ENCODE data around the gene PSD. TPM values are rescaled to one million over a fixed set of nuclear protein-coding genes. Genes with fewer than 3 reads are reported as not detected.

The PSD gene
- total and polyA plus RNA-seq, 2 donors (not counting 3 experiments of a cell fraction or from before 2014, with no cell fraction given), result 0.10 to 0.40 TPM

- no peaks in the 10 kb centered on the region for H4K20me1 ChIP-seq (replicated peaks; ENCODE audit: control insufficient read depth, extremely low read depth, insufficient read depth, low read length)
- no peaks in the 10 kb centered on the region for H3K9me3 ChIP-seq (replicated peaks; ENCODE audit: control insufficient read depth, insufficient read depth, low read length)
- CTCF ChIA-PET, result no interaction called here
- no peak overlapping the region for H3K4me3 ChIP-seq (replicated peaks in 1 of 3; ENCODE audit: insufficient read depth in 1 of 3, low read depth in 1 of 3, low read length in 3 of 3)
- H3K36me3 ChIP-seq (ENCODE audit: control insufficient read depth in 2 of 2, extremely low read depth in 1 of 2, insufficient read depth in 2 of 2, low read length in 2 of 2), result no peaks in the 10 kb centered on the region
- intact Hi-C loops (cut with micrococcal nuclease) (no loop called here), dilution Hi-C loops (cut with MboI; ENCODE audit: extremely low pct_ligation_motif_present, low sequenced_read_pairs) (no loop called here)
- FAIRE-seq (no peak), DNase-seq (ENCODE audit: low read depth, low spot score) (no peak)
- H3K79me2 ChIP-seq (ENCODE audit: control insufficient read depth, insufficient read depth, low read length), result no peaks in the 10 kb centered on the region
- BruUV-seq (replicated peaks), result no TSS peak
- H2AFZ ChIP-seq (ENCODE audit: low read depth, low read length), result no peak overlapping the region
- no peak for TF ChIP-seq JUN (IDR thresholded peaks at IDR 0.05; ENCODE audit: borderline replicate concordance, insufficient read depth, insufficient read length, low read depth)
- TF ChIP-seq POLR2AphosphoS5 (IDR thresholded peaks at IDR 0.05; ENCODE audit: insufficient read depth, low read depth, low read length), result no peak
- no peak for TF ChIP-seq MAX (IDR thresholded peaks at IDR 0.05; ENCODE audit: insufficient read depth, insufficient read length)
- no peak for TF ChIP-seq MYC (IDR thresholded peaks at IDR 0.05; ENCODE audit: low read depth, low read length)
- TF ChIP-seq, protein P1, sequence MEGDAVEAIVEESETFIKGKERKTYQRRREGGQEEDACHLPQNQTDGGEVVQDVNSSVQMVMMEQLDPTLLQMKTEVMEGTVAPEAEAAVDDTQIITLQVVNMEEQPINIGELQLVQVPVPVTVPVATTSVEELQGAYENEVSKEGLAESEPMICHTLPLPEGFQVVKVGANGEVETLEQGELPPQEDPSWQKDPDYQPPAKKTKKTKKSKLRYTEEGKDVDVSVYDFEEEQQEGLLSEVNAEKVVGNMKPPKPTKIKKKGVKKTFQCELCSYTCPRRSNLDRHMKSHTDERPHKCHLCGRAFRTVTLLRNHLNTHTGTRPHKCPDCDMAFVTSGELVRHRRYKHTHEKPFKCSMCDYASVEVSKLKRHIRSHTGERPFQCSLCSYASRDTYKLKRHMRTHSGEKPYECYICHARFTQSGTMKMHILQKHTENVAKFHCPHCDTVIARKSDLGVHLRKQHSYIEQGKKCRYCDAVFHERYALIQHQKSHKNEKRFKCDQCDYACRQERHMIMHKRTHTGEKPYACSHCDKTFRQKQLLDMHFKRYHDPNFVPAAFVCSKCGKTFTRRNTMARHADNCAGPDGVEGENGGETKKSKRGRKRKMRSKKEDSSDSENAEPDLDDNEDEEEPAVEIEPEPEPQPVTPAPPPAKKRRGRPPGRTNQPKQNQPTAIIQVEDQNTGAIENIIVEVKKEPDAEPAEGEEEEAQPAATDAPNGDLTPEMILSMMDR (IDR thresholded peaks at IDR 0.05; ENCODE audit: extremely low read depth in 1 of 2, insufficient read depth in 1 of 2, low read depth in 1 of 2, low read length in 2 of 2), result no peak
- no peak for TF ChIP-seq EZH2 (IDR thresholded peaks at IDR 0.05; ENCODE audit: borderline replicate concordance, low read depth, low read length, severe bottlenecking)
- no peak for TF ChIP-seq FOS (IDR thresholded peaks at IDR 0.05; ENCODE audit: borderline replicate concordance, insufficient read depth, low read length)
- TF ChIP-seq POLR2A (IDR thresholded peaks at IDR 0.05; ENCODE audit: low read depth, low read length), result no peak
- TF ChIP-seq GATA2 (IDR thresholded peaks at IDR 0.05; ENCODE audit: insufficient read depth, insufficient read length, low read depth, low read length), result no peak
- no peaks in the 10 kb centered on the region for H3K9me1 ChIP-seq (replicated peaks; ENCODE audit: control insufficient read depth, extremely low read depth, insufficient read depth, low read length)
- H3K4me1 ChIP-seq (ENCODE audit: control insufficient read depth, extremely low read depth, insufficient read depth, low read length), result peaks cover 7% of the 10 kb centered on the region
- H3K27ac ChIP-seq (ENCODE audit: insufficient read depth, low read depth, low read length), result no peak overlapping the region
- POLR2A ChIA-PET, result no interaction called here
- H3K9ac ChIP-seq (replicated peaks; ENCODE audit: extremely low read depth, insufficient read depth, low read length), result no peak overlapping the region
- H3K4me2 ChIP-seq (ENCODE audit: insufficient read depth, low read length), result no peak overlapping the region
- H3K27me3 ChIP-seq (ENCODE audit: control insufficient read depth in 2 of 2, insufficient read depth in 2 of 2, low read length in 2 of 2), result peaks cover 0 to under 1% of the 10 kb centered on the region in 2 experiments
Observed at GRCh38 chr10:102457591-102458150, 39.1 kb upstream of the PSD start.
